HG02943 (cell line): ENCODE measurements around the gene TMEM132D.

Experiments used
- ATAC-seq: cut with Tn5 transposase; IDR thresholded peaks from one replicate; pipeline ENCODE4 v1.9.1; 2021; ENCODE audit warnings: mild to moderate bottlenecking, low read depth, moderate library complexity; ENCODE audit not compliant: unreplicated experiment

The TMEM132D gene

DNA sequence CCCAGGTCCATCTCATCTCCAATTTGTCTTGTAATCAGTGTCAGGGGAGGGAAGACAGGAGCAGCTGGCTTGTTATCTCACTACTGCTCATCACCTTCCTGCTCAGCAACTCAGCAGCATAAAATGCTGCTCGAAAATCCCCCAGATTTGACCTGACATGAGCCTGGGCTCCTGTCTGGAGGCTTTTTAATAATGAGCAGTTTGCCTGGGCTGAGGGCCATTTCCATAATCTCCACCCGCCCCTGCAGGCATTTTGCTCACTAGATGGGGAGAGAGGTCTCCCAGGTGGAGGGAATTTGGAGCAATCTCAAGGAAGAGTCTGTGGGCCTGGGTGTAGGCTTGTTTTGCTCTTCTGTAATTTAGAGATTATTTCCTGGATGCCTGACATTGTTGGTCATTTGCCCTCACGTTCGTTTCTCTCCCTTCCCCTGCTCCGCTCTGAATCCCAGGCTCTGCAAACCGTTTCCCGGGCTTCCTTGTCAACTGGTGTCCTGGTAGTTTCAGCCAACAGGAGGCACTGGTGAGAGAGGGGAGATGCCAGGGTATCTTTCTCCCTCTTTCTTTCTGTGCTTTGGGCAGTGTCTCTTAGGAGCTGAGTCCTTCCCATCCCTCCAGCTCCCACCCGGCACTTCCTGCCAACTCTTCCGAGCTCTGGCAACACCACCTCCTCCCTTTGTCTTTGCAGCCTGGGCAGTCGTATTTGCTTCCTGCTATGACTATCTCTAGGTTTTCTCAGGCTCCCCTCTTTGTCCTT, 751.3 kb downstream of the TMEM132D start:
- no peak for ATAC-seq

DNA sequence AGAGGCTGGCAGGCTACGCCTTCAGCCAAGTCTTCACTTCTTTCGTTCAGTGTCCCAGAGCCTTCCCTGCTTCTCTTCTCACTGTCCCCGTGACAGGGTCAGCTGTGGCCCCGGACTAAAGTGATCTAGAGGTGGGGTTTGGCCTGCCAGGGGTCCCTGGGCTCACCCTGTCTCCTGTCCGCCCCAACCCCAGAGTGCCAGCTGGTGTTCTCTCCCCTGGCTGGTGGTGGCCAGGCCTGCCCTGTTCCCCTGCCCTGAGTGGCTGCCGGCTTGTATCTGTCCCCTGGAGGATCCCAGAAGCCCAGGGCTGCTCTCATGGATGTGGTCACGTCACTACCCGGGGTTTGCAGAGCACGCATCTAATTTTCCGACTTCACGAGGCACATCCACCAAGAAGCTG, 753.1 kb downstream of the TMEM132D start:
- no peak for ATAC-seq

DNA sequence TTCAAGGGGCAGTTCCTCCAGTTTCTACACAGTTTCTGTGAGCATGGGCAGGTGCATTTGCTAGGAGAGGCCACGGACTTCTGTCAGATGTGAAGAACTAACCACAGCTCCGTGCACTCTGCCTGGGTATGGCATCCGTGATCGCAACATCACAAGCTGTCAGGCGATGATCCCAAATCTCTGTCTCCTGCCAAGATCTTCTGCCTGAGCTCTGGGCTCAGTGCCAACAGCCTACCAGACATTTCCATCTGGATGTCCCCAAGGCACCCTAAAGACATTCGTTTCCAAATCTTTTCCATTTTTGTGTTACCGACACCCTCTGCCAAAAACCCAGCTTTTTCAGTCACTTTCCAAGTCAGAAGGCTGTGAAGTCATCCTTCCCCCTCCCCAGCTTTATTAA, 758.4 kb downstream of the TMEM132D start:
- ATAC-seq, result no peak

DNA sequence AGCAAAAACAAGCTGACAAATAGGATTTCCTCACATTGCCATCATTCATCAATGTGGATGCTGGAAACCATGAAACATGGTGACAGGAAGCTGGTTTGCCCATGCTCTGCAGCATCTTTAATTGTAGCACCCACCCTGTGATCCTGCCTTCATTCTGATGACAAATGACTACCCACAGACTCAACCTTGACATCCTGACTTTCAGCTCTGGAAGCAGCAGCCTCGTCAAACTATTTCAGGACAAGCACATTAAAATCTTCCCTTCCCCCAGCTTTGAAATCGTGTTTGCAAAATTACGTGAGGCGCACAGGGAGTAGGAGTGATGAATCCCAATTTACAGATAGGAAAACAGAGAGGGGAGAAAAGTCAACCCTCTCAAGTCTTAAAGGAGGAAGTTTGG, 765.0 kb downstream of the TMEM132D start:
- ATAC-seq, result no peak

DNA sequence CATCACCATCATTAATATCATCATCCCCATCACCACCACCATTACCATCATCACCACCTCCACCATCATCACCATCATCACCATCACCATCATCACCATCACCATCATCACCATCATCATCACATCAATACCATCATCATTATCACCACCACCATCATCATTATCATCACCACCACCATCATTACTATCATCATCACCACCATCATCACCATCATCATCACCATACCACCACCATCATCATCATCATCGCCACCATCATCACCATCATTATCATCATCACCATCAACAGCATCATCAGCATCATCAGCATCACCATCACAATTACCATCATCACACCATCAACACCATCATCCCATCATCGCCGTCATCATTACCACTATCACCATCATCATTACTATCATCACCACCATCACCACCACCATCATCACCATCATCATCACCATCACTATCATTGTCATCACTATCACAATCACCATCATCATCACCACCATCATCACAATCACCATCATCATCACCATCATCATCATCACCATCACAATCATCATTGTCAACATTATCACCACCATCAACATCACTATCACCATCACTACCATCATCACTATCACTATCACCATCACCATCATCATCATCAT, 767.0 kb downstream of the TMEM132D start:
- no peak for ATAC-seq

DNA sequence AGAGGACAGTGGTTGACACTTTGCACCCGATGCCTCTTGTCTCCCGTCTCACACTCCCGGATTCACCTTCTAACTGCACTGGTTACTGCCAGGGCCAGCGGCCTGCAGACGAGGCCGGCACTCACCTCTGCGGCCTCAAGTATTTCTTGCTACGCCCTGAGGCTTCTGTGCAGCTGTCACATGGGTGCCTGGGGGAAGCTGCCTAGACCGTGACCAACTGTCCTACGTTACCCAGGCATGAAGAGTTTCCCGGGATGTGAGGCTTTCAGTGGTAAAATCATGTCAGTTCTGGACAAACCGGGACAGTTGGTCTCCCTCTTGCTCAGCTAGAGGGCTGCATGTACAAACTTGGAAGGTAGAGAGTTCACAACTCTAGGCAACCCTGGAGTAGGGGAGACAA, 776.1 kb downstream of the TMEM132D start:
- ATAC-seq, result no peak

DNA sequence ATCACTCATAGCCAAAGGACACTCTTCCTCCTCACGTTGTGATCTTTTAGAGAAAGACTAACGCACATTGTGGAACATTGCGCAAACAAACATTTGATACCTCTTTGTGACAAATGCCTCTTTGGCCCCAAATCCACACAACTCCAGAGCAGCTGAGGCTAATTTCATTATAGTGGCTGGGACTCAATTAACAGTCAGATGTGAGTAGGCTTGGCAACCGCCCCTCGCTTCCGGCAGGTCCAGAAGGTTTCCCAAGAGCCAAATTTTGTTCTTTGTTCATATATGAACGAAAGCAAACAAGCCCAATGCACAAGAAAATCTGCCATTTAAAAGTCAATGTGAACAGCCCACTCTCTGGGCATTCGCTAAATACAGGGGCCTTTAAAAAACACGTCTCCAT, 776.6 kb downstream of the TMEM132D start:
- ATAC-seq, result no peak

DNA sequence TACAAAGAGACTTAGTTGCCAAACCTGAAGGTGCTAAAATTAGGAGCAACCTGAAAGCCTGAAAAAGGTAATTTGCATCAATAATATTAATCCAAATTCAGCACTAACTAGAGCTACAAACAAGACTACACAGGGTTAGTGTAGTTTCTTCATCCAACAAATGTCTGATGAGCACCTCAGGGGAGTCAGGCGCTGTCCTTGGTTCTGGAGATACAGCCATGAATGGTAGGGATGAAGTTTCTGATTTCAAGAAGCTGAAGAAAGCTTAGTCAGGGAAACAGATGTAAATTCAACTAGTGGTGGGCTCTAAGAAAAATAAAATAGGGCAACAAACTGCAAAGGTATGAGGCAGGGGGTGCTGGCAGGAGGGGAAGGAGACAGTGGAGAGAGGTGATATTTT, 784.3 kb downstream of the TMEM132D start:
- no peak for ATAC-seq

DNA sequence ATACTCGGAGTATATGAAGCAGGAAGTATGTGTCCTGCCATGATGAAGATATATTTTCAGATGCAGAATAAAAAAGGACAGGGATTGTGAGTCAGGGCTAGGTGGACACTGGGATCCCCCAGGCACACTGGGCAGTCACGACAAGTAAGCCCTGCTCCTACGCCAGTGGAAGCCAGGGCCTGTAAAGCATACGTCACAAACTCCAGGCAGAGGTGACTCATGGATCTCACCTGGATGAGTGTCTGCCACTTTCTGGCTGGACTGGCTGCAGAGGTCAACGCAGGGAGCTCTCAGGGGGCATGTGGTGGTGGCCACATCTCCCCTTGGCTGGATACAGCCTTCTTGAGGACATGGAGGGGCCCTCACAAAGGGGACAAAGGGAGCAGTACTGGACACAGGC, 788.3 kb downstream of the TMEM132D start:
- ATAC-seq, result no peak

DNA sequence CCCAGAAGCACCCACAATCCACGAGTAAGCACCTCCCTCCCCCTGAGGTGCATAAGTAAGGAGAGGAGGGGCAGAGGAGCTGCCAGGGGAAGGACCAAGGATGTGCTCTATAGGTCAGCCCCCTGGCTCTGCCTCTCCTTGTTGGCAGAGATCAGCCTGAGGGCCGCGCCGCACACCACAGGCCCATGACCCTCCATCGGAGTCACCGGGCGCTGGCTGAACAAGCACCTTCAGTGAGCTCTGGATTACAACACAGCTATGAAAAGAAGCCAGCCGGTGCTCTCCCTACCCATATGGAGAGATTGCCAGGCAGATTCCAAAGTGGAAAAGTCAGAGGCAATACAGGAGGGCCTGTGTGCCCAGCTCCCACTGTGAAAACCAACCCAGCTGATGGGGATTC, 793.2 kb downstream of the TMEM132D start:
- ATAC-seq, result no peak

DNA sequence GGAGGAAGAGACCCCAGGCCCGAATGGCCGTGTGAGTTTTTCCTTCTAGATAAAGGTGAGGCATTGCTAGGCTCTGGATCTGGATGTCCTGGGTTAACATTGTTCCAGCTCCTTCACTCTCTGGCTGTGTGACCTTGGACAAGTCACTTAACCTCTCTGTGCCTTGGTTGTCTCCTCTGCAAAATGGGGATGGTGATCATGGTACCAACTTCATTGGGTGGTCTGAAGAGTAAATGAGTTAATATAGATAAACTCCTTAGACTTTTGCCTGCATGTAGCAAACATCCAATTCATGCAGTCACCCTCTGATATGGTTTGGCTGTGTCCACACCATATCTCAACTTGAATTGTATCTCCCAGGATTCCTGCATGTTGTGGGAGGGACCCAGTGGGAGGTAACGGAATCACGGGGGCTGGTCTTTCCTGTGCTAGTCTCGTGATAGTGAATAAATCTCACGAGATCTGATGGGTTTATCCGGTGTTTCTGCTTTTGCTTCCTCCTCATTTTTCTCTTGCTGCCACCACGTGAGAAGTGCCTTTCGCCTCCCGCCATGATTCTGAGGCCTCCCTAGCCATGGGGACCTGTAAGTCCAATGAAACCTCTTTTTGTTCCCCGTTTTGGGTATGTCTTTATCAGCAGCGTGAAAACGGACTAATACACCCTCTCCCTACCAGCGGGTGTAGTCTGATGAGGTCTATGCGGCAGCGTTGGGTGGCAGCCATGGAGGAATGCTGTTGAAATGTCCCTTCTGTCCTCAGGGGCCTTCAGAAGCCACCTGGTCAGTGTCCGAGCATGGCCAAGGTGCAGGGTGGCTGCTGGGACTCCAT, 794.4 kb downstream of the TMEM132D start:
- no peak for ATAC-seq

DNA sequence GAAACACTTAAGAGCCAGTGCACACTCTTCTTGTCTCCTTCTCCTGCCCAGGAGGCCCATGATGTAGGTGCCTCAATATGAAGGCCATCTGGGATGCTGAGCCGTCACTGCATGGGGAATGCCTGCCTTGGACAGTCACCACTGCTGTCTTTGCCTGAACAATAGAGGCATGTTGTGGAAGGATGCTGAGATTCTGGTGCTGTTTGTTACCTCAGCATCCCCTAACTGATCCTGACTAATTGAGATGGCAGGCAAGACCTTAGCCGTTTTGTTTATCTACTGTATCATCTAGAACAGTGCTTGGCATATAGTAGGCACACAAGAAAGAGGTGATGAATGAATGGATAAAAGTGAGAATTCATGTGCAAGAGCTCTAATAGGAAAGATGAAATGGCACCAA, 797.1 kb downstream of the TMEM132D start:
- ATAC-seq, result no peak

DNA sequence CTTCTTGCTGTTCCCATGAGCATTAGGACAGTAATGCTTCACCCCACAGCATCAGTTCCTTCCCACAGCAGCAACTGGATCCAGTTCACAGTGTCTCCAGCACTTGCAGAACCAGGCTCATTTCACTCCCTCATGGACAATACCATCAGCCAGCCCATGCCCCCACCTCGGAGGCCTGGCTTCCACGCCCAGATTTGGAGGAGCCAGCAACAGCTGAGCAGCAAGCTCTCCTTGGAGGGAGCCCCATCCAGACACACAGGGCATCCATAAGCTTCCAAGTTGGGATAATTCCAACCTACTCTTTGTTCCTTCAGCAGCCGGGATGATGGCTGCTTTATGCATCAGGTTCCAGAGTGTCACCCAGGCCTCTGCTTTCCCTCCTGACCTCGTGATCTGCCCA, 800.6 kb downstream of the TMEM132D start:
- no peak for ATAC-seq

DNA sequence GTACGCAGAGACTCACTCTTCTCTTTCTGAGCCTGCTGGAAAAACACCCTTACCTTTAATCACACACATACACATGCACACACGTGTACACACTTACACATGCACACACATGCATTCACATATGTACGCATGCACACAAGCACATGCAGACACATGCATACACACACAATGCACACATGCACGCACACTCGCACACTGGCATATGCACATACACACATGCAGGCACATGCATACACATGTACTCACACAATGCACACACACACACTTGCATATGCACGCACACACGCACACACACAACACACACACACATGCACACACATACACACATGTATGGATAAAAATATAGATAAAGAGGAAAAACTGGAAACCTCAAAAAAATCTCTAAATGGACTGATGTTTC, 801.6 kb downstream of the TMEM132D start:
- ATAC-seq, result no peak

DNA sequence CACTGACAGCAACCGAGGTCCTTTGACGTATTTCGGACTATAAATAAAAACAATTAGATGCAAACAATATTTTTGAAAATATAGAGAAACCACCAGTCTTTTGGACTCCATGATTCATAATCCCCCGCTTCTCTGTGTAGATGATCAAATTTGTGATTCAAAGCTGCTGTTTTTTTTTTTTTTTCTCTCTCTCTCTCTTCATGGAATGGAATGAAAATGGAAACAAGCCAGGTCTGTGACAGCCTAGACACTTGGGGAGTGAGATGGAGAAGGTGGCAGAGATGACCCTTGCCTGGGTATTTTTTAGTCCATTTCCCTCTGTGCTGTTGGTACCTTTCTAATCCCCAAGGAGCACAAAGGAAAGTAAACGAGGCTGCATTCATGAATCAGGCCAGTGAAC, 802.0 kb downstream of the TMEM132D start:
- ATAC-seq, result no peak

DNA sequence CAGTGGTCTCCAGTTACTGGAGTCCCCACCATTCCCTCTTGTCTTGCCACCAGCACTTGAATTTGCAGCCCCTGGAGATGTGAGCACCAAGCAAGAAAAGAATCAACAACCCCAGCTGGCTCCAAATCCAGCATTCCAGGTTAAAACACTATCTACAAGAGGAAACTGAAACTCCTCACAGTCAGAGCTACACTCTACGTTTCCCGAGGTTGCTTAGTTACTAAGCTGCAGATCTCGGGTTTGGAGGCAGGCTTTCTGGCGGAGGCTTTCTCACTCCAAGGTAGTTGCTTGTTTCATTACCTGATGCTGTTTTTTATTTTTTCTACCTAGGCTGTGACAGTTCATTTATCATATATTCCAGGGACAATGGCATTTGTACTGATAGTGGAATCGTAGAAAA, 802.4 kb downstream of the TMEM132D start:
- ATAC-seq, result no peak

DNA sequence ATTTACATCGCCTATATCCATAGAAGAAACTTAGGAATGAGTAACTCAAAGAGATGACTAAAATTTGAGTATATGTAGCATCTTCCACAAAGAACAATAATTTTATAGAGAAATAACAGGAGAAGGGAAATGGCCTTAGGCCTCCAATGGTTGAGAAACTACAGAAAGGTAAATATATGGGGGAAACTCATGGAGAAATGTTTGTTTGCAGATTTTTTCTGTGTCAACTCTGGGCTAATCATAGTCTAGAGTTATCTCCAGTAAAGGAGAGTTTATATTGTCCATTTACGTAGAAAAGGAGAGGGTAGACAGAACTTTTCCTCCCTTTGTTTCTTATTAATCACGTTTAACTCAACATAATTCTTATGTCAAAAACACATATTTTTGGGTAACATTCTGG, 806.4 kb downstream of the TMEM132D start:
- no peak for ATAC-seq

DNA sequence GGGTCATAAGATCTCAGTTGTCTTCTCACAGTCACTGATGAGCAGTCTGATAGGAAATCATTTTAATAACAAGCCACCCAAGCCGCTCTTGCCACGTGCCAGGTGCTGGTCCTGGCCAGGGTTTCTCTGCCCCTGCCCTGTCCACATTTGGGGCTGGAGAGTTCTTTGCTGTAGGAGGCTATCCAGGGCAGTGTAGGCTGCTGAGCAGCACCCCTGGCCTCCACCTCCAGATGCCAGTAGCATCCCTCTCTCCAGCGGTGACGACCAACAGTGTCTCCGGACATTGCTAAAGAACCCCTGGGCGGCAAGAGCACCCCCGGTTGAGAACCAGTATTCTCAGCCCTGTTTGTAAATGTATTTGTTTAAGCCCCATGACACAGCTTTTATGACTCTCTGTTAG, 806.9 kb downstream of the TMEM132D start:
- no peak for ATAC-seq

DNA sequence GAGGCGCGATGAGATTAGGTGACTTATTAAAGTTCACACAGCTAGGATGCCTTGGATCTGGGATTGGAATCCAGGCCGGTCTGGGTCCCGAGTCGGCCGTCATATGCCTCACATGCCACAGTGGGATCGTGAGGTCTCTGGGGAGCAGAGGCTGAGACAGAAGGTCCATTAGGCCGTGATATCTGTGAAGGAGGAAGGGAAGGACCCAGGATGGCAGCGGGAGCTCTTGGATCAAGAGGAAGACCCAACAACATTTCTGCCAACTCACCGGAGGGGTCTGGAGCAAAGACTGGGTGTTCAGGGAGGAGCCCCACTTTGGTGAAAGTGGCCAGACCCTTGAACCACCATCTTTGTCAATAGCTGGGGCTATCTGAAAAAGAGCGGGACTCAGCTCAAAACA, 807.6 kb downstream of the TMEM132D start:
- no peak for ATAC-seq

DNA sequence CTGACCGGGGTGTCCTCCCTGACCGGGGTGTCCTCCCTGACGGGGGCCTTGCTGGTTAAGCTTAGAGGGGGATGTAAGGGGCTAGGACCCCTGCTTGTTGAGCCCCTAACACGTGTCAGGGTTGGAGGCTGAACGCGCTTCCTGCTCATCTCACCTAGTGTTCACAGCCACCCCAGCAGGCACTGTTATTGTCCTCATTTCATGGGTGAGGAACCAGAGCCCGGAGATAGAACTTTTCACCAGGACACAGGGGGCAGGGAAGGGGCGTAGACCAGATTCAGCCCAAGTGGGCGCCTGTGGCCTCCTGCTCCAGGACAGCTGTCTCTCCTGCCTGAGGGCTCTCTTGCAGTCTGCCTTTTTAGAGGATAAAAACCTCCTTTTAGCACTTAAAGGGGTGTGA, 814.2 kb downstream of the TMEM132D start:
- no peak for ATAC-seq
